ENCODE measurements around the gene ALX3.

- TF ChIP-seq TCF3 (IDR thresholded peaks at IDR 0.05; ENCODE audit: borderline replicate concordance, insufficient read depth, low read depth, low read length) (no peak), YY1 (IDR thresholded peaks at IDR 0.05; ENCODE audit: low read depth, low read length) (peak; percentile 66; the same call in 1 of the 2 replicates), EED (IDR thresholded peaks at IDR 0.05; ENCODE audit: low read depth) (no peak), BCL11A (IDR thresholded peaks at IDR 0.05; ENCODE audit: low read depth, low read length) (no peak), EP300 (IDR thresholded peaks at IDR 0.05; ENCODE audit: borderline replicate concordance in 1 of 2, control insufficient read depth in 1 of 2, low read depth in 2 of 2, low read length in 2 of 2) (no peak), BHLHE40 (IDR thresholded peaks at IDR 0.05; ENCODE audit: borderline replicate concordance in 1 of 2, low read depth in 2 of 2, low read length in 1 of 2) (no peak), POLR2AphosphoS2 (IDR thresholded peaks at IDR 0.05; ENCODE audit: low read depth, low read length) (no peak), CTCF (IDR thresholded peaks at IDR 0.05 in 2 of 3, conservative IDR thresholded peaks at IDR 0.05 in 1 of 3; ENCODE audit: control insufficient read depth in 2 of 3, extremely low read depth in 1 of 3, insufficient read depth in 1 of 3, low read depth in 3 of 3, low read length in 3 of 3) (peak; percentile 68 to 89 (median 74)), NFYB (IDR thresholded peaks at IDR 0.05; ENCODE audit: insufficient read depth, low read depth, low read length) (no peak), POLR2A (IDR thresholded peaks at IDR 0.05; ENCODE audit: low read depth, low read length) (no peak), CHD4 (IDR thresholded peaks at IDR 0.05) (no peak), LARP7 (IDR thresholded peaks at IDR 0.05) (no peak), JUNB (IDR thresholded peaks at IDR 0.05) (no peak), RFX5 (IDR thresholded peaks at IDR 0.05; ENCODE audit: low read depth, low read length) (no peak)
Observed at GRCh38 chr1:110011527-110012041, 58.9 kb downstream of the ALX3 start.

Measured in GM12878 (cell line).